HG03025 (cell line): ENCODE results near the gene MCUR1.
A peak's percentile ranks its signal among the peaks of the same experiment; 100 is the strongest.
"Not testable (repeated sequence)": the region's sequence is repeated elsewhere in the genome, so short reads cannot be mapped to it uniquely, and the experiment has no call there.

Experiments
- ATAC-seq: cut with Tn5 transposase; IDR thresholded peaks from one replicate; pipeline ENCODE4 v1.9.1; 2021; ENCODE audit warnings: mild to moderate bottlenecking, moderate library complexity; ENCODE audit not compliant: unreplicated experiment, low FRiP score

MCUR1 gene

GRCh38 chr6:13814176-13814937, at the start of gene MCUR1:
MCUR1 (minus strand) TSS chr6:13814557; CDS start chr6:13814429, 128 bp downstream.
- ATAC-seq, result peak; percentile 83

GRCh38 chr6:13863699-13864155, 49.4 kb upstream of the MCUR1 start:
- no peak for ATAC-seq

DNA sequence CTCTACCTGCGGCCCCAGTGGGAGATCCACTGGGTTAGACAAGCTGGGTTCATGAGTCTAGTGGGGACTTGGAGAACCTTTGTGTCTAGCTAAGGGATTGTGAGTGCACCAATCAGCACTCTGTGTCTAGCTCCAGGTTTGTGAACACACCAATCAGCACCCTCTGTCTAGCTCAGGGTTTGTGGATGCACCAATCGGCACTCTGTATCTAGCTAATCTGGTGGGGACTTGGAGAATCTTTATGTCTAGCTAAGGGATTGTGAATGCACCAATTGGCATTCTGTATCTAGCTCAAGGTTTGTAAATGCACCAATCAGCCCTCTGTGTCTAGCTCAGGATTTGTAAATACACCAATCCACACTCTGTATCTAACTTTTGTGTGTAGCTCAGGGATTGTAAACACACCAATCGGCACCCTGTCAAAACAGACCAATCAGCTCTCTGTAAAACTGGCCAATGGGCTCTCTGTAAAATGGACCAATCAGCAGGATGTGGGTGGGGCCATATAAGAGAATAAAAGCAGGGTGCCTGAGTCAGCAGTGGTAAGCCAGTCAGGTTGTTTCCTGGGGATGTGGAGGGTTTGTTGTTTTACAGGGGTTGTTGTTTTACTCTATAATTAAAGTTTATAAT, 46.3 kb upstream of the MCUR1 start:
- ATAC-seq, result not testable (repeated sequence)

- ATAC-seq, result no peak
Measured at GRCh38 chr6:13859871-13860555, 45.7 kb upstream of the MCUR1 start.

GRCh38 chr6:13854716-13855250, 40.4 kb upstream of the MCUR1 start:
- ATAC-seq, result no peak

DNA sequence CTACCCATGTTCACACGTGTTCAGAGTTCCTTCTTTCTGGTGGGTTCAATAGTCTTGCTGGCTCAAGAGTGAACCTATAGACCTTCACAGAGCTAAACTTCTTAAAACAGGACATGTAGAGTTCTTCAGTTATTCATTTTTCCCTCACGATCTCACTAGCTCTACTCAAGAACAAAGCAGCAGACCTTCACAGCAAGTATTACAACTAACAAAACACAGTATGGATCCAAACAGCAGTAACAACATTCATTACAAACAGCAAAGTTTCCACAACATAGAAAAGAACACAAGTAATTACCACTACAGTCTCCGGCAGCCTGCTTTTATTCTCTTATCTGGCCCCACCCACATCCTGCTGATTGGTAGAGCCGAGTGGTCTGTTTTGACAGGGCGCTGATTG, 39.5 kb upstream of the MCUR1 start:
- ATAC-seq, result no peak

- no peak for ATAC-seq
Measured at GRCh38 chr6:13851803-13852202, 37.4 kb upstream of the MCUR1 start.

GRCh38 chr6:13851330-13851729, 37.0 kb upstream of the MCUR1 start:
- no peak for ATAC-seq

GRCh38 chr6:13850690-13851089, 36.3 kb upstream of the MCUR1 start:
- not testable (repeated sequence) for ATAC-seq

DNA sequence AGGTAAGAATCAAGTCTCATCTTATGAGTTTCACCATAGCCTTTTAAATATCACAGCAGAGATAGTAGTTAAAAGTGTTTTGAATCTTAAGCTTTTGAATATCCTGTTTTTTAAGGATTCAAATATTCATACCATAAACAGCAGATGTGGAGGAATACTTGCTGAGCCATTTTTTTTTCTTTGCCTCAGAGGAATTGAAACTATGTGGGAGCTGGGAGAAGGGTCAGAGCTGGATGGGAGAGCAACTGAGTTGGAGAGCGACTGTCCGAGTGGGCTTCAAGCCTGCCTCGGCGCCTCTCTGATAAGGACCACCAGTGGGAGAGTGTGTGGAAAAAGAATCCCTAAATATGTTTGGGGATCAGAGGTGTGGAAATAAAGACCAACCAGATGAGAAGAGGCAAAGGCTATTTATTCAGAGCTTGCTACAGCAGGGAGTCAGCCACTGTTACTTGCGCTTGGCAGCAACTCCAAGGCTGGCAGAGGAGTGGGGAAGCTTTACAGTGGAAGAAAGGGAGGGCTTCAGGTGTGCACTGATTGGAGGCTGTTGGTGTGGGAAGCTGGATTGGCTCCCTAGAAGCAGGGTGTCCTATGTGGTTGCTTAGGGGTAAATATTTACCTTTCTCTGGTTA, 34.3 kb upstream of the MCUR1 start:
- no peak for ATAC-seq

DNA sequence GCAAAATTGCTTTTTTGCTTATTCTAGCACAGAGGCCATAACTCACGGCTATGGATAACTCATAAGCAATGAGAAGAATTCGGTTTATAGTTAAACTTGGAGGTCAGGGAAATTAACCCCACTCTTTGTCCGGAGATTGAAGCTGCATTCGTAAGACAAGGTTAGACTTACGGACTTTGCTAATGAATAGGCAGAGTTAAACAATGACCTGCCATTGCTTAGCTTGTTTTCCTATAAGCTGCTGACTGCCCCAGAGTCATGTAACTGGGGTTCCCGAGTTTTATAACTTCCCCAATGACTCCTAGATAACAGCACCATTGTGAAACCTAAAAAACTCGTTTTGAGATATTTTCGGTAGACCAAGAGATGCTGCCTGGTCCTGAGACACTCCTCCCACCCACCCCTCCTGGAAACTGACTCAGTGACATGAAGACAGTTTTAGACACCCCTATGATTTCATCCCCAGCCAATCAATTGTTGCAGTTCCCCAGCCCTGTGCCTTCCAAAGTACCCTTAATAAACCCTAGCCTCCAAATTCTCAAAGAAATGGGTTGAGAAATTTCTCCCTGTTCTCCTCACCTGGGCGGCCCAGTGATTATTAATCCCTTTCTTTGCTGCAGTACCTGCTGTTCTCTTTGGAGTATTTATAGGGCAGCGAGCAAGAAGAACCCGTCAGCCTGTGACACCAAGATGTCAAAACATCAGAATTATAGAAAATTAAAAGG, 33.1 kb upstream of the MCUR1 start:
- no peak for ATAC-seq

DNA sequence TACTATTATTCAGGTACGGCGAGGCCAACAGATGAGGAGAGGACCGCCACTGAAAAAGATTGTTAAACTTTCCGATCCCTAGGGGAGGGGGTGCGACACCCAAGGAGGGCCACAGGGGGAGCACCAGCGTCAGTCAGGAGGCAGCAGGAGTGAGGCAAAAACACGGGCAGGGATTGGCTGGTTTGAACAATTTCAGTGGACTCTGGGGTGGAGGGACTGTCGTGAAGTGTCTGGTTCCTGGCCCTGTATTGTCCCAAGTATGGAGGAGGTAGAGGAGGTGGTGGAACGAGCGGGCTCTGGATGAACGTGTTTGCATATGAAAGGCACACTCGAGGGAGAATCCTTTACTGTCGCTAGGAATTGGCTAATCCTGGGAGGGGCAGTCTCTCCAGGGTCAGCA, 32.5 kb upstream of the MCUR1 start:
- ATAC-seq, result no peak

DNA sequence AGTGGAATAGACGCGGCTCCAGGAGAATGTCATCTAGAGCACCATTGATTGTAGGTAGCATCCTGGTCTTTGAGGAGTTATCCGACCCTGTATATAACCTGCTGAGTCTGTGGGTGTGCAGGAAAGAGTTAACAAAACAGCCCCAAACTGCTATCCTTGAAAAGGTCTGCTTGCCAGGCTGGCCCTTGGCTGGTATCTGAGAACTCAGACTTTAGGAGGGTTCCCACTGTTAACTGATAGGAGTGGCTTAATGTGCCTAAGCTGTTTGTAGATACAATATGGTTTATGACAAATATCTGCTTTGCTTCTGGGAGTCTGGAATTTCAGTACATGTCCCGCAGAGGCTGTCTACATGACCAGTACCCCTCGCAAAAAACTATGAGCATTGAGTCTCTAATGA, 27.6 kb upstream of the MCUR1 start:
- ATAC-seq, result no peak

- ATAC-seq, result no peak
Measured at GRCh38 chr6:13838616-13839015, 24.3 kb upstream of the MCUR1 start.

DNA sequence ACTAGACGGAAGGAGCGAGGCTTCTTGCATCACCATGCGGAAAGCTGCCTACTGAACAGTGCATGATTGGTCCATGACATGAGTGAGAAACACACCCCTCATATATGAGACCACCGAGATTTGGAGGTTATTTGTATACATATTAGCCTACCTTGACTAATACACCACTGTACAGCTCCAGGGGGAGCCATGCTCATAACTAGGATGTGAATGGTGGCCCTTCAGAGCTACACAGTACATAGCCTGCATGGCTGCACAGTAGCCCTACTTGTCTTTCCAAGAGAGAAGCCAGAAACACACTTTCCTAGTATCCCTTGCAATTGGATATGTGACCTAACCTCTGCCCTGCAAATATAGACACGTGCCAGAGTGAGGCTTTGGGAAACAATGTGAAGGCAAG, 21.8 kb upstream of the MCUR1 start:
- ATAC-seq, result no peak

DNA sequence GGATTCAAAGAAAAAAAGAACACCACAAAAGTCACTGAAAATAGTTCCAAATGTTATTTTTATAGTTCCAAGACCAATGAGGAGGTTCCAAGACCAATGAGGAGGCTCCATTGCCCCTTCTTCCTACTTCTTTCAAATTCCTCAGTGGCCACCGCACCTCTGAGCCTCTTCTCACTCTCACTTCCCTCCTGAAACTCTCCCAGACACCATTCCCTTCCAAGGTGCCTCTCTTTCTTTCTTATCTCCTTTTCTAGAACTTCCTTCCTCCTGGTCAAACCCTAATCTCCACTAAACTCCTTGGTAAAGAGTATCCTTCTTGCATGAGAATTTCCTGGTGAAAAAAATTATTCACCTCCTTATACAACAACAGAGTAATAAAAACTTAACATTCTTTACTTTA, 20.4 kb upstream of the MCUR1 start:
- ATAC-seq, result no peak

GRCh38 chr6:13834018-13834417, 19.7 kb upstream of the MCUR1 start:
- not testable (repeated sequence) for ATAC-seq

- no peak for ATAC-seq
Measured at GRCh38 chr6:13832778-13833177, 18.4 kb upstream of the MCUR1 start.

DNA sequence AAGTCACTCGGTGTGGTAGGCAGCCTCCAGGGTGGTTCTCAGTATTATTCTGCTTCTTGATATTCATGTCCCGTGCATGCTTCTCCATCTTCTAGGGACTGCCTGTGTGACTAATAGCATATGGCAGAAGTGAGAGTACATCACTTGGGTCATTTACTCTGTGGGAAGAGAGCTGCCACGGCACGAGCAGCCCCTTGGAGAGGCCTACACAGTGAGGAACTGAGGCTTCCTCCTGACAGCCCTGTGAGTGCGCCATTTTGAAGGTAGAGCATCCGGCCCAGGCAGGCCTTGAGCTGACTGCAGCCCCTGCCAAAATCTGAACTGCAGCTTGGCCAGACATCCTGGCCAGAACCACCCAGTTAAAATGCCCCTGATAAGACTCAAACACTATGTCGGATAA, 17.3 kb upstream of the MCUR1 start:
- no peak for ATAC-seq

- ATAC-seq, result no peak
Measured at GRCh38 chr6:13830803-13831202, 16.4 kb upstream of the MCUR1 start.
